ENCODE results near the gene GRM1.

DNA sequence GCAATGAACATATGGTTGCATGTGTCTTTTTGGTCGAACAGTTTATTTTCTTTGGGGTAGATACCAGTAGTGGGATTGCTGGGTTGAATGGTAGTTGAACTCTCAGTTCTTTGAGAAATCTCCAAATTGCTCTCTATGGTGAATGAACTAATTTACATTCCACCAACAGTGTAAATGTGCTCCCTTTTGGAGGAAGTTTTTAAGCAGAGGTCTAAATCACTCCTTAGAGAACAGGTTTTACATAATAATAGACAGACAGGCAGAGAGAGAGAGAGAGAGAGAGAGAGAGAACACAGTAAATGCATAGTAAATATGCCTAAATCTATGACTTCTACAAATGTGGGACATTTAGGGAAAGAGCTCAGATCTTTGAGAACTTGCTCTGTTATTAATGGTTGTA lies 37.6 kb downstream of the GRM1 start:
- TF ChIP-seq CTCF (IDR thresholded peaks at IDR 0.05) (no peak), POLR2A (IDR thresholded peaks at IDR 0.05) (no peak)

Measured in esophagus squamous epithelium (tissue), 4 donors.